Progenitor cell of endocrine pancreas (in vitro differentiated cells): ENCODE measurements around the gene SPOCK1. TPM values are rescaled to one million over a fixed set of nuclear protein-coding genes. Genes with fewer than 3 reads are reported as not detected.

Experiments
- DNase-seq: peaks from one replicate; pipeline ENCODE4 v3.0.0; 2021; ENCODE audit warnings: low spot score; ENCODE audit not compliant: unreplicated experiment
- H3K27ac Mint-ChIP-seq: 2 replicates; pipeline ENCODE4 v1.8.0; 2021; ENCODE audit warnings: mild to moderate bottlenecking, moderate library complexity, mixed read lengths
- H3K27me3 Mint-ChIP-seq: 2 replicates; pipeline ENCODE4 v1.8.0; 2021; ENCODE audit warnings: mixed read lengths
- H3K36me3 Mint-ChIP-seq: 2 replicates; pipeline ENCODE4 v1.8.0; 2022; ENCODE audit warnings: mixed read lengths; ENCODE audit not compliant: insufficient read depth
- H3K4me1 Mint-ChIP-seq: 2 replicates; pipeline ENCODE4 v1.8.0; 2021; ENCODE audit warnings: low read depth, mixed read lengths
- H3K4me3 Mint-ChIP-seq: 2 replicates; pipeline ENCODE4 v1.8.0; 2021; ENCODE audit warnings: low read depth, mild to moderate bottlenecking, moderate library complexity, mixed read lengths
- H3K9me3 Mint-ChIP-seq: 2 replicates; pipeline ENCODE4 v1.8.0; 2021; ENCODE audit warnings: low read depth, mixed read lengths
- CTCF ChIP-seq: fragments of 200-600 bp; sonication (generic); IDR thresholded peaks from one replicate; pipeline ENCODE4 v1.5.0; 2021; ENCODE audit warnings: antibody characterized with exemption, mild to moderate bottlenecking; ENCODE audit not compliant: unreplicated experiment
- total RNA-seq: library from RNA; stranded (reverse); gene quantifications from 2 replicates; pipeline ENCODE4 v1.2.1, GENCODE V29; 2021

Gene SPOCK1
- total RNA-seq, 1 donor from 2014 or later, result 41.4 TPM

GRCh38 chr5:137359941-137360340, 139.2 kb downstream of the SPOCK1 start:
- H3K27me3 Mint-ChIP-seq, result peaks cover 17% of the 10 kb centered on the region
- no peak for DNase-seq
- no peak for TF ChIP-seq CTCF
- H3K27ac Mint-ChIP-seq, result no peak overlapping the region
- no peaks in the 10 kb centered on the region for H3K36me3 Mint-ChIP-seq
- peaks cover 2% of the 10 kb centered on the region for H3K4me1 Mint-ChIP-seq
- H3K4me3 Mint-ChIP-seq, result no peak overlapping the region
- no peaks in the 10 kb centered on the region for H3K9me3 Mint-ChIP-seq

GRCh38 chr5:137357436-137357835, 141.7 kb downstream of the SPOCK1 start:
- no peak overlapping the region for H3K27ac Mint-ChIP-seq
- peaks cover 7% of the 10 kb centered on the region for H3K4me1 Mint-ChIP-seq
- TF ChIP-seq CTCF, result no peak
- H3K9me3 Mint-ChIP-seq, result no peaks in the 10 kb centered on the region
- H3K27me3 Mint-ChIP-seq, result peaks cover 21% of the 10 kb centered on the region
- no peak for DNase-seq
- H3K4me3 Mint-ChIP-seq, result no peak overlapping the region
- H3K36me3 Mint-ChIP-seq, result no peaks in the 10 kb centered on the region

DNA sequence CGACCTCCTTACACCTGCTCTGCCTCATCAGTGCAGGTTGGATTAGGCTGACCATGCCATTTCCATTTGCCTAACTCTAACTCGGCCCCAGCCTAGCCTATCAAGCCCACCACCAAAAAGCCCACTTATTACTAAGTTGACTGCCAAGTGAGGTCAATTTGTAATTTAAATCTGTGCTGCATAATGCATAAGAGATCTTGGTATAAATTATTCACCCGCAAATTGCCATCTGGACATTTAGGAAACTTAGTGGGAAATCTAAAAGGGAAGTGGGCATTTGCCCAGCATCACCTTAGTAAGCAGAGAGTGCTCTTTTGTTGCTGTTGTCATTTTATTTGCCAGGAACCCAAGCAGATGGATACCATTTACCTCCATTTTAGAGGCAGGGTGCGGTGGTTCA, 143.0 kb downstream of the SPOCK1 start:
- Mint-ChIP-seq H3K9me3 (no peaks in the 10 kb centered on the region), H3K36me3 (no peaks in the 10 kb centered on the region), H3K4me3 (no peak overlapping the region), H3K27me3 (peaks cover 21% of the 10 kb centered on the region), H3K4me1 (peaks cover 13% of the 10 kb centered on the region), H3K27ac (no peak overlapping the region)
- no peak for DNase-seq
- TF ChIP-seq CTCF, result no peak

DNA sequence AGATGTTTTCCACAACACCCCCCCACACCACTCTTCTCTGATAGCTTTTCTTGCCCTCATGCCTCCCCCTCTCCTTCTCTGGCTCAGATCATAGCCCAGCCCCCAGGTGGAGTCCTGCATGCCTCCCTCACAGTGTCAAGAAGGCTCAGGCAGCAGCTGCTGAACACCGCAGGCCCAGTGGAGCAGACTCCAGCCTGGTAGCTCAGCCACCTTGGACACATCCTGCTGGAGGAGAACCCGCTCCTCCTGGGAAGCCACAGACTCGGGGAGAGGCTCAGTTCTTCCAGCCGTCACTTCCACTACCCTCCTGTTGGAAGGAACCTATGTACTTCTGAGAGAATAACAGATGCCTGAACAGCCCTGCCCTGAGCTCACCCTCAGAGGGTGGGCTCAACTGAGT, 143.4 kb downstream of the SPOCK1 start:
- Mint-ChIP-seq H3K4me3 (no peak overlapping the region), H3K27ac (no peak overlapping the region), H3K27me3 (peaks cover 21% of the 10 kb centered on the region), H3K36me3 (no peaks in the 10 kb centered on the region), H3K9me3 (no peaks in the 10 kb centered on the region), H3K4me1 (peaks cover 13% of the 10 kb centered on the region)
- DNase-seq, result no peak
- no peak for TF ChIP-seq CTCF

DNA sequence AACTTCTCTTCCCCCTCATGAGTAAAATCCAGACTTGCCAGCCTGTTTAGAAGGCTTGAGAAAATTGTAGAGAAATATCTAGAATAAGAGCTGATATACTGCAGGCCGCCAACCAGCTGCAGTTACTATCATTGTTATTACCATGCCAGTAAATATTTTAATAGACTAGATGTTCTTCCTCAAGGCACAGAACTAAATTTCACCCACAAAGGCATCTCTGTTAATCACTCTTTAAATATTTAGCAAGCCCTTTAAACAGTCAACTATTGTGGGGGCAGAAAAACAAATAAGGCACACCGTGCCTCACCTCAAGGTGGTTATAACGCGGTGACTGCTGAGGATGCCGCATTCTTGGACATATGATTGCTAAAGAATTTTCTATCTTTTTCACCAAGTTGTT, 147.0 kb downstream of the SPOCK1 start:
- H3K27me3 Mint-ChIP-seq, result peaks cover 9% of the 10 kb centered on the region
- no peaks in the 10 kb centered on the region for H3K9me3 Mint-ChIP-seq
- H3K27ac Mint-ChIP-seq, result no peak overlapping the region
- no peak overlapping the region for H3K4me3 Mint-ChIP-seq
- H3K4me1 Mint-ChIP-seq, result peaks cover 34% of the 10 kb centered on the region
- no peaks in the 10 kb centered on the region for H3K36me3 Mint-ChIP-seq
- no peak for TF ChIP-seq CTCF
- no peak for DNase-seq
